ENCODE data around the gene FUCA1. TPM values are rescaled to one million over a fixed set of nuclear protein-coding genes. Genes with fewer than 3 reads are reported as not detected.

Gene FUCA1
- total and polyA plus RNA-seq, 2 of the 8 experiments (the other 6 are each of a cell fraction or from before 2014, with no cell fraction given) = 5.9 to 6.4 TPM

GRCh38 chr1:23879809-23880208 is 11.7 kb upstream of the FUCA1 start:
- CTCF ChIA-PET (ENCODE audit: partially characterized antibody) = interaction anchor here (0.8 kb wide), 1 partner anchor 11 kb away, joined by 3 read pairs; the partner anchor contains the start of gene FUCA1
- no CpG with 5 or more reads among the region's 1 CpG for WGBS, 2 experiments (ENCODE audit: extremely low coverage in 1 of 2, insufficient coverage in 1 of 2, insufficient read length in 1 of 2, insufficient replicate concordance in 2 of 2, low coverage in 1 of 2, low lambda C conversion rate in 2 of 2, missing lambda C conversion rate in 1 of 2)
- POLR2A ChIA-PET (ENCODE audit: partially characterized antibody) = no interaction called here
- no peak for TF ChIP-seq CHD2 (IDR thresholded peaks at IDR 0.05; ENCODE audit: low read length)
- TF ChIP-seq SP2 (IDR thresholded peaks at IDR 0.05; ENCODE audit: low read length) = no peak
- TF ChIP-seq POU5F1 (IDR thresholded peaks at IDR 0.05; ENCODE audit: low read depth, low read length) = no peak
- no peak for TF ChIP-seq MAX (IDR thresholded peaks at IDR 0.05)
- no peak for TF ChIP-seq RBBP5 (IDR thresholded peaks at IDR 0.05; ENCODE audit: borderline replicate concordance, low read depth, low read length)
- TF ChIP-seq NRF1 (IDR thresholded peaks at IDR 0.05; ENCODE audit: low read depth, low read length) = no peak

More at GRCh38 chr1:23879809-23880208, 11.7 kb upstream of the FUCA1 start:
- Histone ChIP-seq H3K23me2 (ENCODE audit: low read depth, low read length) (no peaks in the 10 kb centered on the region), H2BK20ac (ENCODE audit: low read length) (no peak overlapping the region), H3K9ac (replicated peaks in 1 of 4; ENCODE audit: extremely low read depth in 1 of 4, low read depth in 3 of 4, low read length in 3 of 4) (no peak overlapping the region), H3K4me1 (replicated peaks in 1 of 4; ENCODE audit: control insufficient read depth in 3 of 4, insufficient read depth in 4 of 4, low read length in 3 of 4) (no peaks in the 10 kb centered on the region), H3K4ac (replicated peaks; ENCODE audit: insufficient read length, low read depth, low read length) (no peak overlapping the region), H3K23ac (ENCODE audit: insufficient read length) (no peak overlapping the region), H3K27me3 (replicated peaks in 1 of 4; ENCODE audit: control insufficient read depth in 3 of 4, extremely low read depth in 1 of 4, insufficient read depth in 3 of 4, low read length in 3 of 4) (no peaks in the 10 kb centered on the region), H3K4me2 (ENCODE audit: insufficient read depth in 1 of 2, low read depth in 2 of 2, low read length in 2 of 2) (no peak overlapping the region), H3K14ac (ENCODE audit: insufficient read length) (no peak overlapping the region), H2AFZ (ENCODE audit: low read length) (no peak overlapping the region), H3K79me2 (ENCODE audit: control insufficient read depth in 1 of 2, insufficient read depth in 2 of 2, low read length in 2 of 2) (no peaks in the 10 kb centered on the region), H3K79me1 (ENCODE audit: low read depth, low read length) (no peaks in the 10 kb centered on the region), H3K56ac (replicated peaks; ENCODE audit: insufficient read length, low read depth, low read length) (no peak overlapping the region), H4K5ac (ENCODE audit: insufficient read length, low read depth, low read length) (no peak overlapping the region), H2BK15ac (ENCODE audit: low read length) (no peak overlapping the region), H3K27ac (ENCODE audit: low read depth, low read length) (no peak overlapping the region), H3K9me3 (ENCODE audit: insufficient read depth in 2 of 2, low read depth in 1 of 2, low read length in 1 of 2) (peaks cover 0 to 12% of the 10 kb centered on the region in 2 experiments; a peak in 1 of 4 replicates), H2AK5ac (ENCODE audit: low read depth, low read length) (no peak overlapping the region), H3K4me3 (ENCODE audit: extremely low read depth in 1 of 4, insufficient read depth in 2 of 4, low read depth in 3 of 4, low read length in 4 of 4) (no peak overlapping the region), H4K8ac (ENCODE audit: extremely low read depth, insufficient read depth, low read length) (no peak overlapping the region), H2BK5ac (ENCODE audit: low read depth, low read length) (no peak overlapping the region), H4K91ac (replicated peaks; ENCODE audit: insufficient read length, low read length) (no peak overlapping the region), H3K36me3 (ENCODE audit: control insufficient read depth in 2 of 4, insufficient read depth in 4 of 4, low read length in 3 of 4) (no peaks in the 10 kb centered on the region), H2BK12ac (ENCODE audit: low read depth, low read length) (no peak overlapping the region), H3K18ac (ENCODE audit: extremely low read depth, low read length) (no peak overlapping the region), H2BK120ac (replicated peaks; ENCODE audit: low read depth, low read length) (no peak overlapping the region), H4K20me1 (replicated peaks in 1 of 2; ENCODE audit: control insufficient read depth in 1 of 2, insufficient read depth in 2 of 2, low read length in 2 of 2) (no peaks in the 10 kb centered on the region)
- DNase-seq (ENCODE audit: low read depth in 1 of 2, low spot score in 2 of 2) (no peak), FAIRE-seq (no peak)

All from H1 (cell line).